Ramos (cell line): ENCODE data around the gene LTF.

Experiments
- in situ Hi-C: fragments of 300-500 bp; cut with MboI; formaldehyde crosslinking; loops from one replicate; pipeline ENCODE4 v1.14.3; 2022; ENCODE audit warnings: low sequenced_read_pairs; ENCODE audit not compliant: unreplicated experiment

LTF gene

DNA sequence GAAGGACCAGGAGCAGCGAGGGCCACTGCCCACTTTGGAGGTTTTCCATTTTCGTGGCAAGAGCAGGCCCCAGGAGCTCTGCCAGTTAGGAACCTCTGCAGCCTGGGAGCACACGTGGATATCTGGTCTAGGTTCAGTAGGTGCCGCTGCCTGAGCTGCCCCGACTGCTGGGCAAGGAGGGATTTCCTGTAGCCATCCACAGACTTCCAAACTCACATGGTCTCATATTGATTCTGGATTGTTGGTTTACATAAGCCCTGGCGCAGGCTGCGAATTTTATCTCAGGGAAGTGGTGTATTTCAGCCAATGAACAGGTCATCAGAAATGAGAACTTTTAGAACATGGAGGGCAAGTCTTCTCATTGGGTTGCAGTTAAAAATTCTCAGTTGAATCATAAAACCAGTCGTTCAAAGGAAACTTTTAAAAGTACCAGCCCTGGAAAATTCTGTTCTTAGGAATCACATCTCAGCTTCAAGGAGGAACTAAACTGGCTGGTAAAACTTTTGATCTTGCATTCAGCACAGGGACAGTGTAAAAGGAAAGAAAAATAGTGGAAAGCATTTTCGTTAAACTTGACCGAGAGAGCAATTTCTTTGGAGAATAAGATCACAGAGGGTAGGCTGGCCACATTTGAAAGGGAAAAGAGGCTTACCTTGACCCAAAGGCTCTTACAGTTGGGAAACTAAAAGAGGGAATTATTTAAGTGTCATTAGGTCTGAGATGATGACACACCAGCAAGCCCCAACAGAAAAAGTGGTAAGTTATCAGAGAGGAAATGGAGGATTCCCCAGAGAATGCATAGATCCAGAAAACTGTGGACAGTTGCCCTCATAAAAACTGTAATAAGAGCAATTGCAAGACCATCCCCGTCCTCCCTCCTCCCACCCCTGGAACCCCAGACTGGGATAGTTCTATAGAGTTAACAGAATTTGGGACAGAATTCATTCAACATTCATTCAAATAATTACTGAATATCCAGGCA is 26.7 kb upstream of the LTF start:
- in situ Hi-C loops: no loop called here

DNA sequence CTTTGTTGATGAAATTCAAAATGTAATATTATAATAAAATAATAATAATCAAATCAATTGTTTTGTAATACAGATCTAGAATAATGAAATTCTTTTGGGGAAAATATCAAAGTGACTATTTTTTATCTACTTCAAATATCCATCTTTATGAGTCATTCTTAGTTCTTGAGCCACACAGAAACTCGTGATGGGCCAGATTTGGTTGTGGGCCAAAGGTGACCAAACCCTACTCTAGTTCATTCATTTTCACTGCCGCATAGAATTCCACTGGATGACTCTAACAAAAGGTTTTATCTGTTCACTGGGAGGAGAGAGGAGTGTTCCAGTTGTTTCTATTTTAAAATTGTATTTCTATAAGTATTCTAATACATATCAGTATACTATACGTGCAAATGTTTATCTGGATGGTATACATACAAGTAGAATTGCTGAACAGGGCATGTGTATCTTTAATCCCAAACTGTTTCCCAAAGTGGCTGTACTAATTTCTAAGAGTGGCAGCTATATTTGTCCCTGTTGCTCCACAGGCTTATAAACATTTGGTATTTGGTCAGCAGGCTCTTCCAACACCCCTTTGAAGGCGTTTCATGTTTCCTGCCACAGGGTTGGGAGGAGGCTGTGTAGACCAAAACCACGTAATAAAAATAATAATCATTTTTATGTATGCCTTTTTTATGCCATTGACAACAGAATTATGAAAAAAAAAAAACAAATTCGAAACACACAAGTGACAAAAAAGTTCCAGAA is 25.8 kb upstream of the LTF start:
- in situ Hi-C loops: no loop called here

- in situ Hi-C loops: loop anchor here (5.0 kb wide), 2 partner anchors 72 to 137 kb away; no protein-coding TSS in a partner anchor
These were observed 25.2 kb upstream of the LTF start for GRCh38 chr3:46489875-46490274.

DNA sequence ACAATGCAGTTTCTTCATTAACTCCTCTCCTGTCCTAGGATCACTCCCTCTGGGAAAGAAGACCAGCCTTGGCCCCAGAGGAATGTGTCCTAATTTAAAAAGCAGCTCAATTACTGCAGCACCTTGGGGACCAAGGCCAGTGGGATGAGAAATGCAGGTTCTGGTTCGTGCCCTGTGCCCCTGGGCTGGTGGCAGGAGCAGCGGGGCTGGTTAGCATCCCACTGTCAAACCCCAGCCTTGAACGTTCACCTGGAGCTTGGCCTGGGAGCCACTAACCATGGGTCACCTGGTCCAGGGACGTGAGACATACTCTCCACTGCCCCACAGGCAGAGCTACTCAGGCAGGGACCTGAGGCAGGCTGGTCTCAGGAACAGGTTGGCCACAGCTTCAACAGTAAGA is 24.7 kb upstream of the LTF start:
- in situ Hi-C loops: loop anchor here (5.0 kb wide), 2 partner anchors 73 to 138 kb away; no protein-coding TSS in a partner anchor

GRCh38 chr3:46488735-46489361 is 24.1 kb upstream of the LTF start:
- in situ Hi-C loops: loop anchor here (5.0 kb wide), 2 partner anchors 73 to 138 kb away; no protein-coding TSS in a partner anchor

GRCh38 chr3:46485779-46486175 is 21.1 kb upstream of the LTF start:
- in situ Hi-C loops: loop anchor here (5.0 kb wide), 2 partner anchors 77 to 142 kb away; no protein-coding TSS in a partner anchor

GRCh38 chr3:46484911-46485778 is 20.4 kb upstream of the LTF start:
- in situ Hi-C loops: loop anchor here (5.0 kb wide), 2 partner anchors 77 to 142 kb away; no protein-coding TSS in a partner anchor

DNA sequence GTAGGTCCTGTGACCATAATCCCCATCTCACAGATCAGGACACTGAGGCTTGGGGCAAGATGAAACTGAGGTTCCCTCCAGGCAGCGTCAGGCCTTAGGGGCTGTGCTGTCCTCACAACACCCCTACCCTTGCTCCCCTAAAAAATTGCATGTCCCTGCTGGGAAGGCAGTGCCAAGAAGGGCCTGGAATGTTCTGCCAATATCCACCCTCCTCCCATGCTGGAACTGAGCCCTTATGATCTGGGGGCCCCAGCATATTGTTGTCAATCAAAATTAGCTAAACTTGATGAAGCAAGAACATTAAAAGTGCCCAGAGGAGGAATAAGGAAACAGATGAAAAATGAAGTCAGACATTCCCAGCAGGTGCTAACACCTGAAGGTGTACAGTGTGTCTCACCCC is 19.7 kb upstream of the LTF start:
- in situ Hi-C loops: no loop called here

- in situ Hi-C loops: no loop called here
These were observed 19.1 kb upstream of the LTF start for GRCh38 chr3:46483825-46484224.

DNA sequence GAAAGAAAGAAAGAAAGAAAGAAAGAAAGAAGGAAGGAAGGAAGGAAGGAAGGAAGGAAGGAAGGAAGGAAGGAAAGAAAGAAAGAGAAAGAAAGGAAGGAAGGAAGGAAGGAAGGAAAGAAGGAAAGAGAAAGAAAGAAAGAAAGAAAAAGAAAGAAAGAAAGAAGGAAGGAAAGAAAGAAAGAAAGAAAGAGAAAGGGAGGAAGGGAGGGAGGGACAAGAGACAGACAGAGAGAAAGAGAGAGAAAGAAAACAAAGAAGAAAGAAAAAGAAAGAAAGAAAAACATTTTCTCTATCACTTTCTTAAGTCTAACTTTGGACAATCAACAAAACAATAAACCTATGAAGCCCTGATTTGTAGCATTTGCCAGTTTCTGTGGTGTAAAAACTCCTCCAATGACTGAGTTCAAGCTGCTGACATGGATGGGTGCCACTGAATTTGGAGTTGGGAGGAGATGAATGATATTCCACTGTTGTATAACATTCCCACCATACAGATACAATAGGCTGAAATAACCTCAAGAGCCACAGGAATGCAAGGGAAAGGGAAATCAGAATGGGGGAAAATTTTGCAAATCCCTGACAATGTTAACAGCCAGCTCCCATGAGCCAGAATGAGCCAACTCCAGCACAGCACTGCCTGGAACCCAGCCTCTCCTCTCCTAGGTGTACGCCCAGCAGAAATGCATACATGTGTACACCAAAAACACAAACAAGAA is 18.1 kb upstream of the LTF start:
- in situ Hi-C loops: no loop called here

- in situ Hi-C loops: no loop called here
These were observed 16.9 kb upstream of the LTF start for GRCh38 chr3:46481636-46482035.

GRCh38 chr3:46480491-46481195 is 15.9 kb upstream of the LTF start:
- in situ Hi-C loops: no loop called here

DNA sequence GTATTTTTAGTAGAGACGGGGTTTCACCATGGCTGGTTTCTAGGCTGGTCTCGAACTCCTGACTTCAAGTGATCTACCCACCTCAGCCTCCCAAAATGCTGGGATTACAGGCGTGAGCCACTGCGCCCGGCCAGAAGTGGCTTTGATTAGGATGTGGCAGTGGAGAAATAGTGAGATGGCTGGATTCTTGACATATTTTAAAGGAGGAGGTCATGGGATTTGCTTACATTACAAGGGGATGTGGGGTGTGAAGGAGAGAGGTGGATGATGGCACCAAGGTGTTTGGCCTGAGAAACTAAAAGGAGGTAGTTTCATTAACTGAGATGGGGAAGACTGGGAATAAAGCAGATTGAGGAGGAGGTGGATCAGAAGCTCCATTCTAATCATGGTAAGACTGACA is 15.0 kb upstream of the LTF start:
- in situ Hi-C loops: no loop called here

DNA sequence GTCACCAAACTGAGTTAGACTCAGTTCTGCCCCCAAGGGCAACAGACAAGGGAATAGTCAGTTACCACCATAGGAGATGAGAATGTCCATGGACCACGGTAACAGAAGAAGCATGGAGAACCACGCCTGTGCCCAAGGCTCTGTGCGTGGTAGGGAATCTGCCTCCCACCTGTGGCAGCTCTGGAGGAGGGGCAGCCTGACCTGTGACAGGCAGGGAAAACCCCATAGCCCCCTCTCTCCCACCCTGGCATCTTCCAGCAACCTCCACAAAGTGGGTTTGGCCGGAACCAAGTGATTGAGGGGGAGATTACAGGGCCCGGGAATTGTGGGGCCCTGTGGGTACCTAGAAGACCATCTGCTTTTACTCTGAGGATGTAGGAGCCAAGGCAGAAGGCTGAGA is 14.3 kb upstream of the LTF start:
- in situ Hi-C loops: no loop called here

DNA sequence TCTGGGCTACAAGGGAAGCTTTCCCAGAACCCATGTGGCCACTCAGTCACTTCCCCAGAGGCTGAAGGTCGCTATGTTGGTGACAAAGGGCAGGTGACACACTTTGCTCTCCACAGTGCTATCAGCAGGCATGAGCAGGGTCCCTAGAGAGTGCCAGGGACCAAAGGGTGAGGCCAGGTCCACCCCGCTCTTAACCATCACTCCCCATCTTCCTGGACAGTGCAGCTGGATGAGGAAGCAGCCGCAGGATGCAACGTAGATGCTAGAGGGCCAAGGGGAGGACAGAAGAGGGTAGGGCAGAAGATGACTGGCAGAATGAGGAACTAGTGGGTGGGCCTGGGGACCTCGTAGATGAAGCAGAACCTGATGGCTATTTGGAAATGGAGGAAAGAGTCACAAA is 13.6 kb upstream of the LTF start:
- in situ Hi-C loops: no loop called here

GRCh38 chr3:46477756-46478155 is 13.1 kb upstream of the LTF start:
- in situ Hi-C loops: no loop called here

- in situ Hi-C loops: no loop called here
These were observed 12.4 kb upstream of the LTF start for GRCh38 chr3:46477145-46477544.

GRCh38 chr3:46472736-46473135 is 8.0 kb upstream of the LTF start:
- in situ Hi-C loops: no loop called here
